Stimulated activated CD8-positive, alpha-beta memory T cell treated with anti-CD3 and anti-CD28 coated beads, Interleukin-15, amount 100 ng/mL, for 1 hour (primary cell): ENCODE results near the gene CA7.
"Not testable (repeated sequence)": the region's sequence is repeated elsewhere in the genome, so short reads cannot be mapped to it uniquely, and the experiment has no call there.

ENCODE experiments used
- DNase-seq: peaks from one replicate; pipeline ENCODE4 v3.0.0-alpha.2; 2020; ENCODE audit warnings: low read depth

Gene CA7

GRCh38 chr16:66873685-66874055 lies 29.5 kb downstream of the CA7 start:
- no peak for DNase-seq

GRCh38 chr16:66874079-66874775 lies 30.0 kb downstream of the CA7 start:
- DNase-seq, result no peak

- no peak for DNase-seq
These were observed 33.9 kb downstream of the CA7 start for GRCh38 chr16:66878067-66878466.

GRCh38 chr16:66880288-66881013 lies 36.2 kb downstream of the CA7 start, which contains the start of gene PDP2:
TSS of gene PDP2 (plus strand) at chr16:66880515. CDS start at chr16:66884285, 3,770 bp downstream.
- DNase-seq, result peak; percentile 75

GRCh38 chr16:66881014-66881417 lies 36.8 kb downstream of the CA7 start:
- DNase-seq, result no peak

- DNase-seq, result no peak
These were observed 37.3 kb downstream of the CA7 start for GRCh38 chr16:66881560-66881959.

- no peak for DNase-seq
These were observed 37.8 kb downstream of the CA7 start for GRCh38 chr16:66881964-66882508.

GRCh38 chr16:66882702-66883101 lies 38.5 kb downstream of the CA7 start:
- DNase-seq, result no peak

GRCh38 chr16:66885491-66885890 lies 41.3 kb downstream of the CA7 start:
- no peak for DNase-seq

GRCh38 chr16:66886321-66886720 lies 42.1 kb downstream of the CA7 start:
- DNase-seq, result no peak

- DNase-seq, result no peak
These were observed 42.7 kb downstream of the CA7 start for GRCh38 chr16:66886914-66887313.

- no peak for DNase-seq
These were observed 44.7 kb downstream of the CA7 start for GRCh38 chr16:66888647-66889615.

GRCh38 chr16:66889622-66890021 lies 45.4 kb downstream of the CA7 start:
- DNase-seq, result no peak

GRCh38 chr16:66890799-66891198 lies 46.6 kb downstream of the CA7 start:
- DNase-seq, result no peak

- DNase-seq, result no peak
These were observed 47.1 kb downstream of the CA7 start for GRCh38 chr16:66891360-66891759.

GRCh38 chr16:66891797-66892196 lies 47.6 kb downstream of the CA7 start:
- no peak for DNase-seq

- DNase-seq, result no peak
These were observed 49.8 kb downstream of the CA7 start for GRCh38 chr16:66894055-66894454.

- DNase-seq, result peak; percentile 22
These were observed 50.9 kb downstream of the CA7 start for GRCh38 chr16:66894948-66895688.

- no peak for DNase-seq
These were observed 51.4 kb downstream of the CA7 start for GRCh38 chr16:66895689-66895979.

- no peak for DNase-seq
These were observed 51.8 kb downstream of the CA7 start for GRCh38 chr16:66895999-66896398.

GRCh38 chr16:66896682-66897081 lies 52.5 kb downstream of the CA7 start:
- not testable (repeated sequence) for DNase-seq

- DNase-seq, result no peak
These were observed 54.0 kb downstream of the CA7 start for GRCh38 chr16:66898207-66898606.
